D721Med (cell line): ENCODE measurements around the gene KCNG2.

Experiments used
- DNase-seq: peaks from one replicate; pipeline ENCODE4 v3.0.0; 2011; ENCODE audit warnings: low spot score; ENCODE audit not compliant: insufficient read length
- FAIRE-seq: peaks from 2 replicates; lab custom pipeline; 2011; peaks lifted over from hg19 to GRCh38; lab: Jason Lieb, UNC
- TF ChIP-seq, protein P1 (sequence below): IDR thresholded peaks from 2 replicates; pipeline ENCODE4 v1.5.1; 2012; ENCODE audit warnings: mild to moderate bottlenecking, control low read depth; ENCODE audit not compliant: insufficient read depth; ENCODE audit errors: missing control alignments

KCNG2 gene

DNA sequence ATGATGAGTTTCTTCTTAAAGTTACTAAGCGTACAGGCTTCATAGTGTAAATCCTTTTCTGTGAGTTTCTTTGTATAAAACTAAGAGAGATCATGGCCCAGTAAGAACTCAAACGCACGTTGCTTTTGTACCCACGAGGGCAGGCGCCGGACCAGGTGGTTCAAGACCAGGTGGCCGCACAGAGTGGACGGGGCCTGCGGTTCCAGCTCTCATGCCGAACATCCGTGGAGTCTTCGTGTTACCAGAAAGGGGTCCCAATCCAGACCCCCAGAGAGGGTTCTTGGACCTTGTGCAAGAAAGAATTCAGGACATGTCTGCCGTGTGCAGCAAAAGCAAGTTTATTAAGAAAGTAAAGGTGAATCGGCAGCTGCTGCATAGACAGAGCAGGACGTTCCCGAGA is 53.0 kb downstream of the KCNG2 start:
- FAIRE-seq = no peak
- TF ChIP-seq, protein P1, sequence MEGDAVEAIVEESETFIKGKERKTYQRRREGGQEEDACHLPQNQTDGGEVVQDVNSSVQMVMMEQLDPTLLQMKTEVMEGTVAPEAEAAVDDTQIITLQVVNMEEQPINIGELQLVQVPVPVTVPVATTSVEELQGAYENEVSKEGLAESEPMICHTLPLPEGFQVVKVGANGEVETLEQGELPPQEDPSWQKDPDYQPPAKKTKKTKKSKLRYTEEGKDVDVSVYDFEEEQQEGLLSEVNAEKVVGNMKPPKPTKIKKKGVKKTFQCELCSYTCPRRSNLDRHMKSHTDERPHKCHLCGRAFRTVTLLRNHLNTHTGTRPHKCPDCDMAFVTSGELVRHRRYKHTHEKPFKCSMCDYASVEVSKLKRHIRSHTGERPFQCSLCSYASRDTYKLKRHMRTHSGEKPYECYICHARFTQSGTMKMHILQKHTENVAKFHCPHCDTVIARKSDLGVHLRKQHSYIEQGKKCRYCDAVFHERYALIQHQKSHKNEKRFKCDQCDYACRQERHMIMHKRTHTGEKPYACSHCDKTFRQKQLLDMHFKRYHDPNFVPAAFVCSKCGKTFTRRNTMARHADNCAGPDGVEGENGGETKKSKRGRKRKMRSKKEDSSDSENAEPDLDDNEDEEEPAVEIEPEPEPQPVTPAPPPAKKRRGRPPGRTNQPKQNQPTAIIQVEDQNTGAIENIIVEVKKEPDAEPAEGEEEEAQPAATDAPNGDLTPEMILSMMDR = no peak
- no peak for DNase-seq

DNA sequence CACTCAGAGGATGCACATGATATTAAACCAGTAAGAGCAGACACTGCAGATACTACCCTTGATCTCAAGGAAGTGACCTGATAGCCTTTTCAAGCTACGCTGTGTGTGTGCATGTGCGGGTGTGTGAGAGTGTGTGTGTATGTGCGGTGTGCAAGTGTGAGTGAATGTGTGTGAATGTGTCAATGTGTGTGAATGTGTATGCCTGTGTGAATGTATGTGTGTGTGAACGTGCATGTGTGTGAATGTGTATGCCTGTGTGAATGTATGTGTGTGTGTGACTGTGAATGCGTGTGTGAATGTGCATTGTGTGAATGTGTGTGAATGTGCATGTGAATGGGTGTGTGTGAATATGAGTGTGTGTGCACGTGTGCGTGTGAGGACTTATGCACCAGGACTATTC is 53.8 kb downstream of the KCNG2 start:
- DNase-seq = no peak
- TF ChIP-seq, protein P1 = no peak
- FAIRE-seq = peak; percentile 76

DNA sequence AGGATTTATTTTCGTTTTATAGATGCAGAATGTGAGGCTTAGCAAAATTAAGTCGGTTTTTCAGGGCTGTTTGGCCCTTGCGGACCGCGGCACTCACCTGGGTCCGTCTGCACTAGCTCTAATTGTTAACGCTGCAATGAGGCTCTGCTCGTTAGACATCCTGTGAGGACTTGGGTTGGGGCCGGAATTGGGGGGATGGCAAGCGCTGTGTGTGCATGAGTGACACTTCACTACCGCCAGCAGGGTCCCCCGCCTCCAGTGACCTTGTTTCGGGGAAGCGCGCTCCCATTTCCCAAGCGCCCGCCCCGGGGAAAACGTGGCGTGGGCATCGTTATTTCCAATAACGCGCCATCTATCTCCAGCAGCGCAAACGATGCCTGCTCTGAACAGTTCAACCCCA is 54.2 kb downstream of the KCNG2 start:
- FAIRE-seq = no peak
- no peak for DNase-seq
- TF ChIP-seq, protein P1 = no peak

DNA sequence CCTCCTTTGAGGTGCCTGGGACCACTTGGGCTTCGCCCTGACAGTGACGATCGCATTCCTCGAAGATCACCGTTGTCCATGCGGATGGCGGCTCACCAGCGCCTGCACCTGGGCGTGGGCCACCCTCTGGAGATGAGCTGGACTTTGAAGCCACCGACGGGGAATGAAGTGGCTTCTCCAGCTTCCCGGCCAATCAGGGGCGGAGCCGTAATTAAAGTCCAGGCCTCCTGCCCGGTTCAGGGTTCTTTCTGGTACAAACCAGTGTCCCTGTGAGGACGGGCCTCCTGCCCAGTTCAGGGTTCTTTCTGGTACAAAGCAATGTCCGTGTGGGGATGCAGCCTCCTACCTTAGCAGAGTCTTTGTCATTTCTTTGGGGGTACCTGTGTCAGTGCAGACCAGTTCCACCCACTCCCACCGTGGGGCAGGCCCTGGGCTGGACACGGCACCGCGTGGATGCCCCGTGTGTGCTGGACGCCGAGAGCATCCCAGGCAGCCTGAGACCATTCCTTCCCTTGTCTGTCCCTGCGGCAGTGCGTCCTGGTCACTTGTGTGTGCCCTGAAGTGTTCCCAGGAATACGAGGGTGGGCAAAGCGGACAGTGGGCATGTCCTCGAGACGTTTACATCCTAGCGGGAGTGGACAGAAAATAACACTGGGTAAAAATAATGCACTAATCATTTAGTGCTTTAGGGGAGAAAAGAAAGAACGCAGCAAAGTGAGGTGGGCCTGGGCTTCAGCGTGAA is 55.0 kb downstream of the KCNG2 start:
- no peak for FAIRE-seq
- no peak for DNase-seq
- TF ChIP-seq, protein P1 = no peak

DNA sequence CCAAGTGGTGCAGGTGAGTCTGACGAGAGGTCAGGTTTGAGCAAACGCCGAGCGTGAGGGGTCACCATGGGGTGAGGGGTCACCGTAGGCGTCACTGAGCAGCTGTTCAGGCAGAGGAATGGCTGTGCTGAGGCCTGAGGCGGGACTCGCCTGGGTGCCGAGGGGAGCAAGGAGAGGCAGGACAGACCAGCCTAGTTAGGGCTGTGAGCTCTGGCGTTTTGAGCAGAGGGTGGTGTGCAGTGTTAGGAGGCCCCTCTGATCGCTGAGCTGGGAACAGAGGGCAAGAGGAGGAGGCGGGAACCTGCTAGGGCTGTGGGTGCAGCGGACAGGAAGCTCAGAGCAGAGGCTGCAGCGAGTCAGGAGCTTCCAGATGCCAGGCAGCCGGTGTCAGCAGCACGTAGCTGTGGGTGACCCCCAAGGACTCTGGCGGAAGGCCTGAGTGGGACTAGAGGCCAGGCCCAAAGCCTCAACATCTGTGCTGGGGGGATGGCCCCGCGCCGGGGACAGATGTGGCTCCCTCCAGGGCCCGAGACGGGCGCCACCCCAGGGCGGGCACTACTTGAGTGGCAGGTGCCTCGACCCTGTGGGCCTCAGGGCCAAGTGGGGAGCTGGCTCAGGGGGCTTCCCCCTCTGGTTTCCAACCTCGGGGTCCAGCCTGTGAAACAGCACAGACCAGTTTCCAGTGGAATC is 55.7 kb downstream of the KCNG2 start:
- FAIRE-seq (no peak), DNase-seq (no peak)
- TF ChIP-seq, protein P1 = no peak

DNA sequence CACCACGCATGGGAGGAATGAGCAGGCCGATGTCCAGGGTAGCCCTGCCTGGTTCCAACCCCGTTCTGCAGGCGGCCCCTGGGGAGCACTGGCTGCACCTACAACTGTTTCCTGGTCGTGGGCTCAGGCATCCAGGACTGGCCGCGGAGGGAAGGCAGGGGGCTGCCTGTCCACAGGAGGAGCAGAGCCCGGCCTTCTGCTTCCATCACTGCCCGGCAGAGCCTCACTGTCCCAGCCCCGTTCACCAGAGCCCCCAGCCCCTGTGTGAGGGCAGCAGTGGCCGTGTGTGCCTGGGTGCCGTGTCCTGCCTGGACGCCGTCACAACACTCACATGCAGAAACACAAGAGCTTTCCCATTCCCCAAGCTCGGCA is 56.2 kb downstream of the KCNG2 start:
- DNase-seq (no peak), FAIRE-seq (no peak)
- TF ChIP-seq, protein P1 = no peak

DNA sequence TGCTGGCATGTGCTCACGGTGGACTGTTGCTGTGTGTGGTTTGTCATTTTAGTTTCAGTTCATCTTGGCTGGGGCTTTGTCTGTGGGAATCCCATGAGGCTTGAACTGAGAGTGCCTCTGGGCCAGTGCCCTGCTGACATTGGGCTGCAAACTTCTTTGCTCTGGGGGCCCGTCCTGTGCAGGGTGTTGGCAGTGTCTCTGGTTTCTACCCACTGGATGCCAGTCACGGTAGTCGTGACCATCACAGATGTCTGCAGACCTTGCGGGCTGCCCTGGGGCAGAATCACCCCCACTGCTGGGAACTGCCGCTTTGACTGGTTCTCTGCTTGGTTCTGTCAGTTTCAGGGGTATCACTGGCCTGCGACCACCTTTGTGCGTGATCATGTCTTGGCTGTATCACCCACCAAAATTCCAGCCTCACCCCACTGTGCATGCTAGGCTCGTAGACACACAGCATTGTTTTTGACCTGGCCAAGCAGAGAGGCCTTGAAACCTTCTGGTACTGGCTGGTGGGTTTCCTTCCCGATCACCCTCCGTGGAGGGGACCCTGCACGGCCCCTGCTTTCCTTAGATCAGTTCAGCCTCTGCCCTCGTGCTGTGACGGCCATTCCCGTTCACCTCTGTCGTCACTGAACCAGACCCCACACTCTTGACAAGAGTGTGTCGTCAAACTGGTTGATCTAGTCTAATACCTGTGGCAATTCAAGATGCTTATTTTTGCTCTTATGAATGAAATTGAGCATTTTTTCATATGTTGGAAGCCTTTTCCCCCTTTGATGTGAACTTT is 57.6 kb downstream of the KCNG2 start:
- FAIRE-seq = peak; percentile 84
- no peak for DNase-seq

More for the DNA sequence above, 57.6 kb downstream of the KCNG2 start:
- TF ChIP-seq, protein P1 = no peak
